CD14-positive monocyte (primary cell): ENCODE data around the gene TAC4. TPM values are rescaled to one million over a fixed set of nuclear protein-coding genes. Genes with fewer than 3 reads are reported as not detected.

Experiments
- DNase-seq, 3 donors: peaks; one replicate each; pipeline ENCODE4 v3.0.0-alpha.2; 2011 to 2022
- H2AFZ ChIP-seq: 2 replicates; pipeline ENCODE4 v1.6.0; 2012; ENCODE audit warnings: mild to moderate bottlenecking, low read depth, low read length, inconsistent platforms; ENCODE audit not compliant: insufficient read depth, poor library complexity, severe bottlenecking
- H3K27ac ChIP-seq, 2 donors: 1 replicate in 1 of 2; 2 replicates in 1 of 2; pipeline ENCODE4 v1.5.1; 2012 to 2013; ENCODE audit warnings: low read length in 2 of 2, control low read depth in 1 of 2, inconsistent platforms in 1 of 2, low read depth in 1 of 2, mild to moderate bottlenecking in 1 of 2
- H3K27me3 ChIP-seq, 2 donors: one replicate each; pipeline versions ENCODE4 v1.6.0 to v1.6.1; 2011 to 2013; ENCODE audit warnings: low read length in 2 of 2; ENCODE audit not compliant: control insufficient read depth in 2 of 2, insufficient read depth in 2 of 2
- H3K36me3 ChIP-seq, 2 donors: replicated peaks in 1 of 2; 1 replicate in 1 of 2; 2 replicates in 1 of 2; pipeline versions ENCODE4 v1.5.1 to v1.6.1; 2012 to 2013; ENCODE audit warnings: low read length in 2 of 2, control low read depth in 1 of 2, inconsistent platforms in 1 of 2, mild to moderate bottlenecking in 1 of 2; ENCODE audit not compliant: insufficient read depth in 2 of 2, control insufficient read depth in 1 of 2
- H3K4me1 ChIP-seq, 2 donors: 1 replicate in 1 of 2; 2 replicates in 1 of 2; pipeline versions ENCODE4 v1.5.1 to v1.6.1; 2012 to 2013; ENCODE audit warnings: low read length in 2 of 2, control low read depth in 1 of 2, inconsistent platforms in 1 of 2, mild to moderate bottlenecking in 1 of 2, moderate library complexity in 1 of 2; ENCODE audit not compliant: insufficient read depth in 2 of 2, control insufficient read depth in 1 of 2
- H3K4me2 ChIP-seq: replicated peaks from 2 replicates; pipeline ENCODE3; 2012; ENCODE audit warnings: low read length, moderate library complexity, mild to moderate bottlenecking; ENCODE audit not compliant: poor library complexity, severe bottlenecking; ENCODE audit errors: extremely low read depth
- H3K4me3 ChIP-seq, 3 experiments: fragments of 200-600 bp in 1 of 3; sonication (generic) in 1 of 3; replicated peaks in 1 of 3; 1 replicate in 2 of 3; 2 replicates in 1 of 3; pipeline ENCODE4 v1.5.1; 2011 to 2013; ENCODE audit warnings: low read length in 3 of 3, mild to moderate bottlenecking in 3 of 3, control low read depth in 2 of 3, low read depth in 2 of 3, inconsistent platforms in 1 of 3, moderate library complexity in 1 of 3
- H3K79me2 ChIP-seq: 2 replicates; pipeline ENCODE4 v1.6.0; 2012; ENCODE audit warnings: mild to moderate bottlenecking, control low read depth, inconsistent platforms, low read length, moderate library complexity; ENCODE audit not compliant: insufficient read depth
- H3K9ac ChIP-seq: 2 replicates; pipeline ENCODE4 v1.6.0; 2017; ENCODE audit warnings: low read length, mild to moderate bottlenecking; ENCODE audit not compliant: insufficient read depth, poor library complexity, severe bottlenecking
- H3K9me3 ChIP-seq, 2 donors: replicated peaks in 1 of 2; 1 replicate in 1 of 2; 2 replicates in 1 of 2; pipeline versions ENCODE4 v1.5.1 to v1.6.1; 2012 to 2013; ENCODE audit warnings: low read length in 2 of 2, control low read depth in 1 of 2; ENCODE audit not compliant: control insufficient read depth in 1 of 2, insufficient read depth in 1 of 2
- H4K20me1 ChIP-seq: 2 replicates; pipeline ENCODE4 v1.6.0; 2012; ENCODE audit warnings: mild to moderate bottlenecking, low read length, control low read depth, moderate library complexity; ENCODE audit not compliant: insufficient read depth
- H3K27ac Mint-ChIP-seq, 7 donors: one replicate each; pipeline ENCODE4 v1.8.0; 2020; ENCODE audit warnings: mild to moderate bottlenecking in 7 of 7, mixed read lengths in 7 of 7, moderate library complexity in 6 of 7, inconsistent platforms in 2 of 7
- H3K27me3 Mint-ChIP-seq, 3 donors: one replicate each; pipeline ENCODE4 v1.8.0; 2021 to 2022; ENCODE audit warnings: low read depth in 3 of 3, mild to moderate bottlenecking in 3 of 3, mixed read lengths in 3 of 3, moderate library complexity in 3 of 3, inconsistent platforms in 1 of 3
- H3K36me3 Mint-ChIP-seq, 2 donors: one replicate each; pipeline ENCODE4 v1.8.0; 2020; ENCODE audit warnings: mixed read lengths in 2 of 2, inconsistent platforms in 1 of 2, mild to moderate bottlenecking in 1 of 2
- H3K4me1 Mint-ChIP-seq: one replicate; pipeline ENCODE4 v1.8.0; 2020; ENCODE audit warnings: mild to moderate bottlenecking, mixed read lengths
- H3K4me3 Mint-ChIP-seq, 2 donors: one replicate each; pipeline ENCODE4 v1.8.0; 2020; ENCODE audit warnings: mild to moderate bottlenecking in 2 of 2, mixed read lengths in 2 of 2, moderate library complexity in 1 of 2
- H3K9me3 Mint-ChIP-seq, 7 donors: one replicate each; pipeline ENCODE4 v1.8.0; 2020 to 2022; ENCODE audit warnings: mixed read lengths in 7 of 7, mild to moderate bottlenecking in 6 of 7, moderate library complexity in 6 of 7, inconsistent platforms in 2 of 7
- WGBS: methylation state at CpG from one replicate; pipeline ENCODE4 v1.1.5; 2013; ENCODE audit warnings: missing lambda C conversion rate; ENCODE audit not compliant: insufficient coverage; 5-methylcytosine and 5-hydroxymethylcytosine counted together
- intact Hi-C, 2 donors: fragments of 100-400 bp; cut with micrococcal nuclease; formaldehyde crosslinking; loops; one replicate each; pipeline versions ENCODE4 v1.15.0 to v1.15.1; 2023
- polyA plus RNA-seq, 3 donors: library from polyadenylated mRNA; depleted of rRNA in 1 of 3; unstranded in 2 of 3; stranded (reverse) in 1 of 3; fragments of 300-500 nt in 2 of 3; fragments of >200 nt in 1 of 3; fragmentation: Illumina TruSeq in 2 of 3; gene quantifications; 1 replicate in 2 of 3; 2 replicates in 1 of 3; pipeline ENCODE4 v1.2.3, GENCODE V29; 2012 to 2021
- TF ChIP-seq, protein P1 (sequence below): fragments of 200-600 bp; IDR thresholded peaks from one replicate; pipeline ENCODE4 v1.8.0; 2022; ENCODE audit warnings: antibody characterized with exemption, mild to moderate bottlenecking

Gene TAC4
- polyA plus RNA-seq, 3 donors, result not detected

- H3K27ac ChIP-seq, result peak overlapping the region in 1 of 2 donors; percentile 17
- H3K4me1 Mint-ChIP-seq, result peaks cover 7% of the 10 kb centered on the region
Observed at GRCh38 chr17:49821466-49821865, 26.4 kb downstream of the TAC4 start.

GRCh38 chr17:49820773-49821172 is 27.1 kb downstream of the TAC4 start:
- no peak overlapping the region for H3K4me3 Mint-ChIP-seq
- H3K36me3 ChIP-seq, result peaks cover 90 to 99% of the 10 kb centered on the region in 2 donors
- intact Hi-C loops, result no loop called here

More at GRCh38 chr17:49821466-49821865, 26.4 kb downstream of the TAC4 start:
- intact Hi-C loops, result no loop called here
- H3K9ac ChIP-seq, result no peak overlapping the region
- Mint-ChIP-seq H3K4me3 (no peak overlapping the region), H3K27ac (peak overlapping the region in 2 of 7 donors; percentile 7 to 32), H3K27me3 (no peaks in the 10 kb centered on the region), H3K36me3 (peaks cover 76 to 96% of the 10 kb centered on the region in 2 donors), H3K9me3 (no peaks in the 10 kb centered on the region)
- peaks cover 12% of the 10 kb centered on the region for H3K79me2 ChIP-seq
- TF ChIP-seq, protein P1, sequence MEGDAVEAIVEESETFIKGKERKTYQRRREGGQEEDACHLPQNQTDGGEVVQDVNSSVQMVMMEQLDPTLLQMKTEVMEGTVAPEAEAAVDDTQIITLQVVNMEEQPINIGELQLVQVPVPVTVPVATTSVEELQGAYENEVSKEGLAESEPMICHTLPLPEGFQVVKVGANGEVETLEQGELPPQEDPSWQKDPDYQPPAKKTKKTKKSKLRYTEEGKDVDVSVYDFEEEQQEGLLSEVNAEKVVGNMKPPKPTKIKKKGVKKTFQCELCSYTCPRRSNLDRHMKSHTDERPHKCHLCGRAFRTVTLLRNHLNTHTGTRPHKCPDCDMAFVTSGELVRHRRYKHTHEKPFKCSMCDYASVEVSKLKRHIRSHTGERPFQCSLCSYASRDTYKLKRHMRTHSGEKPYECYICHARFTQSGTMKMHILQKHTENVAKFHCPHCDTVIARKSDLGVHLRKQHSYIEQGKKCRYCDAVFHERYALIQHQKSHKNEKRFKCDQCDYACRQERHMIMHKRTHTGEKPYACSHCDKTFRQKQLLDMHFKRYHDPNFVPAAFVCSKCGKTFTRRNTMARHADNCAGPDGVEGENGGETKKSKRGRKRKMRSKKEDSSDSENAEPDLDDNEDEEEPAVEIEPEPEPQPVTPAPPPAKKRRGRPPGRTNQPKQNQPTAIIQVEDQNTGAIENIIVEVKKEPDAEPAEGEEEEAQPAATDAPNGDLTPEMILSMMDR, result no peak
- no peaks in the 10 kb centered on the region for H3K27me3 ChIP-seq
- H3K36me3 ChIP-seq, result peaks cover 91 to 99% of the 10 kb centered on the region in 2 donors
- H3K9me3 ChIP-seq, result no peaks in the 10 kb centered on the region
- no CpG with 5 or more reads among the region's 2 CpGs for WGBS
- H4K20me1 ChIP-seq, result peaks cover 10% of the 10 kb centered on the region
- H3K4me2 ChIP-seq, result no peak overlapping the region
- DNase-seq, result no peak
- no peak overlapping the region for H3K4me3 ChIP-seq
- H2AFZ ChIP-seq, result no peak overlapping the region
- peaks cover 5 to 6% of the 10 kb centered on the region in 2 donors for H3K4me1 ChIP-seq

More at GRCh38 chr17:49820773-49821172, 27.1 kb downstream of the TAC4 start:
- TF ChIP-seq, protein P1, result no peak
- Mint-ChIP-seq H3K27ac (peak overlapping the region in 1 of 7 donors; percentile 60), H3K36me3 (peaks cover 76 to 96% of the 10 kb centered on the region in 2 donors), H3K27me3 (no peaks in the 10 kb centered on the region), H3K9me3 (no peaks in the 10 kb centered on the region), H3K4me1 (peaks cover 7% of the 10 kb centered on the region)
- no peak overlapping the region for H3K9ac ChIP-seq
- peaks cover 13% of the 10 kb centered on the region for H3K79me2 ChIP-seq
- H3K4me3 ChIP-seq, result no peak overlapping the region
- H4K20me1 ChIP-seq, result peaks cover 10% of the 10 kb centered on the region
- no peaks in the 10 kb centered on the region for H3K9me3 ChIP-seq
- H2AFZ ChIP-seq, result no peak overlapping the region
- H3K27ac ChIP-seq, result peak overlapping the region in 1 of 2 donors; percentile 17
- peaks cover 5 to 6% of the 10 kb centered on the region in 2 donors for H3K4me1 ChIP-seq
- WGBS, result no CpG with 5 or more reads among the region's 1 CpG
- no peak for DNase-seq
- H3K4me2 ChIP-seq, result no peak overlapping the region
- H3K27me3 ChIP-seq, result no peaks in the 10 kb centered on the region
